Measurements from ENCODE around the gene SGPP2. TPM values are rescaled to one million over a fixed set of nuclear protein-coding genes. Genes with fewer than 3 reads are reported as not detected.

SGPP2 gene
- total and polyA plus RNA-seq, 2 of the 4 experiments (the other 2 are of a cell fraction), result not detected

DNA sequence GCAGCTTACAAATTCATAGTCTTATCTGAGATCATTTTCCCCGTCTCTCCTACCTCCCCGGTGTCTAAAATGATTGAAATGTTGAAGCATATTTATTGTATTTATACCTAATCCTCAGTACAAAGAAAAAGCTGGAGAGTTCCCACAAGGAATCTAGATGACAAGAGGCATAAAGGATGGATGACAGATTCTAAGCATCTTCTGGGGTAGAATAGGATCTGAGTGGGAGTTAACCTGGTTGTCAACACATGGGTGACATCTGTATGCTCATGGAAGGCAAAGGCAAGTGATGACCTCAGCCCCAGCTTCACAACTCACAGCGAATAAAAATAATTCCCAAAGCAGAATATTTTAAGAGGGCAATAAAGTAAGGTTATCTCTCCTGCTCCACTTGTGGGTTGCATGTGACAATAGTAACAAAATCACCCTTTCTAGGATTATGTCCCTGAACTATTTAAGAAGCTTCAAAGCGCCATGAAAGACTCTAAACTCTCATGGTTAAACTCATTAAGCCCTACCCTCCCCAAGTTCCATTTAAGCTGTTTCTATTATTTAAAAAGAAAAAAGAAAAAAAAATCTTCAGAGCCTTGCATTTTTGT lies 32.2 kb downstream of the SGPP2 start:
- Histone ChIP-seq H3K9ac (ENCODE audit: low read depth, low read length) (no peak overlapping the region), H3K14ac (replicated peaks; ENCODE audit: low read depth, low read length) (no peak overlapping the region), H3K4me1 (ENCODE audit: control insufficient read depth, insufficient read depth, low read length) (no peaks in the 10 kb centered on the region), H2BK15ac (ENCODE audit: low read depth, low read length) (no peak overlapping the region), H2BK20ac (ENCODE audit: low read depth, low read length) (no peak overlapping the region), H4K5ac (ENCODE audit: low read depth, low read length) (no peak overlapping the region), H2AK9ac (replicated peaks; ENCODE audit: low read depth, low read length, poor library complexity) (no peak overlapping the region), H3K27me3 (ENCODE audit: control insufficient read depth, insufficient read depth, low read length) (no peaks in the 10 kb centered on the region; the same call in 1 of the 2 replicates), H3K9me1 (ENCODE audit: insufficient read depth, low read length) (no peaks in the 10 kb centered on the region), H2AFZ (replicated peaks; ENCODE audit: low read length, poor library complexity) (no peak overlapping the region), H4K20me1 (ENCODE audit: insufficient read depth, low read length) (no peaks in the 10 kb centered on the region), H4K8ac (ENCODE audit: low read depth in 2 of 2, low read length in 2 of 2) (no peak overlapping the region), H3K23ac (ENCODE audit: low read depth, low read length) (no peak overlapping the region), H2BK5ac (ENCODE audit: low read depth, low read length, poor library complexity, severe bottlenecking) (no peak overlapping the region), H3K9me3 (ENCODE audit: control insufficient read depth, insufficient read depth, low read length) (no peaks in the 10 kb centered on the region), H3K36me3 (ENCODE audit: control insufficient read depth, insufficient read depth, low read length) (no peaks in the 10 kb centered on the region), H3K4me3 (ENCODE audit: insufficient read depth, low read depth, low read length) (no peak overlapping the region), H3K4ac (ENCODE audit: low read depth, low read length) (no peak overlapping the region), H3K79me1 (ENCODE audit: low read depth in 1 of 2, low read length in 2 of 2) (no peaks in the 10 kb centered on the region), H4K91ac (ENCODE audit: insufficient read depth, low read depth, low read length) (no peak overlapping the region), H2AK5ac (ENCODE audit: low read depth, low read length) (no peak overlapping the region), H2BK120ac (ENCODE audit: low read depth, low read length) (no peak overlapping the region), H3K56ac (ENCODE audit: extremely low read depth, insufficient read depth, low read length) (no peak overlapping the region), H3K4me2 (ENCODE audit: low read depth, low read length) (no peak overlapping the region), H3K18ac (ENCODE audit: low read depth, low read length) (no peak overlapping the region), H3K27ac (ENCODE audit: insufficient read depth, low read length) (no peak overlapping the region)
- no TSS peak for BruUV-seq (replicated peaks)
- ATAC-seq (ENCODE audit: low read depth), result no peak
- WGBS, 2 experiments (ENCODE audit: extremely low coverage in 2 of 2, insufficient read length in 1 of 2), result no CpG with 5 or more reads among the region's 4 CpGs
- TF ChIP-seq CTCF (conservative IDR thresholded peaks at IDR 0.05; ENCODE audit: low read depth, low read length) (no peak), ELK1 (IDR thresholded peaks at IDR 0.05; ENCODE audit: borderline replicate concordance, low read depth, low read length) (no peak), POLR2A (IDR thresholded peaks at IDR 0.05; ENCODE audit: low read depth, low read length) (no peak), SMC3 (IDR thresholded peaks at IDR 0.05; ENCODE audit: low read depth, low read length) (no peak), RCOR1 (IDR thresholded peaks at IDR 0.05; ENCODE audit: insufficient replicate concordance, low read length) (no peak), RAD21 (IDR thresholded peaks at IDR 0.05; ENCODE audit: low read length) (no peak), NFE2L2 (IDR thresholded peaks at IDR 0.05; ENCODE audit: low read depth, low read length) (no peak), MXI1 (IDR thresholded peaks at IDR 0.05; ENCODE audit: borderline replicate concordance, low read depth, low read length) (no peak), FOS (IDR thresholded peaks at IDR 0.05; ENCODE audit: low read depth, low read length) (no peak), MAZ (IDR thresholded peaks at IDR 0.05; ENCODE audit: borderline replicate concordance, low read depth, low read length) (no peak), RFX5 (IDR thresholded peaks at IDR 0.05; ENCODE audit: low read depth, low read length) (no peak)
- TF ChIP-seq, protein P1, sequence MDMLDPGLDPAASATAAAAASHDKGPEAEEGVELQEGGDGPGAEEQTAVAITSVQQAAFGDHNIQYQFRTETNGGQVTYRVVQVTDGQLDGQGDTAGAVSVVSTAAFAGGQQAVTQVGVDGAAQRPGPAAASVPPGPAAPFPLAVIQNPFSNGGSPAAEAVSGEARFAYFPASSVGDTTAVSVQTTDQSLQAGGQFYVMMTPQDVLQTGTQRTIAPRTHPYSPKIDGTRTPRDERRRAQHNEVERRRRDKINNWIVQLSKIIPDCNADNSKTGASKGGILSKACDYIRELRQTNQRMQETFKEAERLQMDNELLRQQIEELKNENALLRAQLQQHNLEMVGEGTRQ (IDR thresholded peaks at IDR 0.05; ENCODE audit: low read depth, low read length), result no peak
- in situ Hi-C loops (cut with MboI; ENCODE audit: low sequenced_read_pairs) (no loop called here), dilution Hi-C loops (cut with HindIII; ENCODE audit: low sequenced_read_pairs, unreplicated experiment) (no loop called here), intact Hi-C loops (cut with micrococcal nuclease) (no loop called here)
- CTCF ChIA-PET, result no interaction called here
- DNase-seq, result no peak
- POLR2A ChIA-PET (ENCODE audit: unreplicated experiment), result no interaction called here

Data from IMR-90 (cell line).